ENCODE results near the gene GPR32. TPM values are rescaled to one million over a fixed set of nuclear protein-coding genes. Genes with fewer than 3 reads are reported as not detected.
A peak's percentile ranks its signal among the peaks of the same experiment; 100 is the strongest.

Gene GPR32
- total RNA-seq, 1 experiment from 2014 or later, result not detected

DNA sequence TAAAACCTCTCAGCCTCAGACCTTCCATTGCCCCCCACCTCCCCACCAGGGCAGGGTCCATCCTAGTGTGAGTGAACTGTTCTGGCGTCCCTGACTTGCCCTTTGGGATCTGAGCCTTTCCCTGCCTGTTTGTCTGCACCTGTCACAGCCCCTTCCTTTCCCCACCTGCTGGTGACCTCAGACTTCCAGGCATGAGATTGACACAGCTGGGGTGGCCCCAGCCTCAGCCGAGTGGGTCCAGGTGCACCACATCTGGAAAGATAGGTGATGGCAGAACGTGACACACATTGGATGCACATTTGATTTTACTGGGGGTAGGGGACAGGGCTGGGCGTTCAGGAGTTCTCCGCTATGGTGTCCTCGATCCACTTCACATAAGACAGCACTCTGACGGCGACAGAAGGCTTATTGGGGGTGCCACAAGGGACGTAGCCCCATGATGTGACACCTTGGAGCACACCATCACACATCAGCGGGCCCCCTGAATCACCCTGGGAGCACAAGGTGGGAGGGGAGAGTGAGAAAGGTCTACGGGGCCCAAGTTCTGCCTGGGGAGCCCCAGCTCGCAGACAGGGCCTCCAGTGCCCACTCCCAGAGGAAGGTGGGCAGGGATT is 48.7 kb downstream of the GPR32 start:
- ChIA-PET CTCF (interaction anchor here (0.6 to 1.4 kb wide), 4 partner anchors 13 to 275 kb away, joined by 3 to 4 read pairs (median 3); no protein-coding TSS in a partner anchor), POLR2A (no interaction called here)
- Mint-ChIP-seq H3K27ac (no peak overlapping the region), H3K4me1 (peaks cover 37% of the 10 kb centered on the region), H3K4me3 (peak overlapping the region; percentile 77), H3K36me3 (no peaks in the 10 kb centered on the region; the same call in 1 of the 2 replicates), H3K27me3 (ENCODE audit: low read depth) (peaks cover 89% of the 10 kb centered on the region), H3K9me3 (peaks cover 14% of the 10 kb centered on the region)
- DNase-seq (ENCODE audit: low spot score) (no peak), ATAC-seq (no peak)
- TF ChIP-seq, protein P1, sequence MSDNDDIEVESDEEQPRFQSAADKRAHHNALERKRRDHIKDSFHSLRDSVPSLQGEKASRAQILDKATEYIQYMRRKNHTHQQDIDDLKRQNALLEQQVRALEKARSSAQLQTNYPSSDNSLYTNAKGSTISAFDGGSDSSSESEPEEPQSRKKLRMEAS (CRISPR knock-in tag; IDR thresholded peaks at IDR 0.05), result no peak
- TF ChIP-seq, protein P2, sequence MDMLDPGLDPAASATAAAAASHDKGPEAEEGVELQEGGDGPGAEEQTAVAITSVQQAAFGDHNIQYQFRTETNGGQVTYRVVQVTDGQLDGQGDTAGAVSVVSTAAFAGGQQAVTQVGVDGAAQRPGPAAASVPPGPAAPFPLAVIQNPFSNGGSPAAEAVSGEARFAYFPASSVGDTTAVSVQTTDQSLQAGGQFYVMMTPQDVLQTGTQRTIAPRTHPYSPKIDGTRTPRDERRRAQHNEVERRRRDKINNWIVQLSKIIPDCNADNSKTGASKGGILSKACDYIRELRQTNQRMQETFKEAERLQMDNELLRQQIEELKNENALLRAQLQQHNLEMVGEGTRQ (CRISPR knock-in tag; IDR thresholded peaks at IDR 0.05), result no peak

DNA sequence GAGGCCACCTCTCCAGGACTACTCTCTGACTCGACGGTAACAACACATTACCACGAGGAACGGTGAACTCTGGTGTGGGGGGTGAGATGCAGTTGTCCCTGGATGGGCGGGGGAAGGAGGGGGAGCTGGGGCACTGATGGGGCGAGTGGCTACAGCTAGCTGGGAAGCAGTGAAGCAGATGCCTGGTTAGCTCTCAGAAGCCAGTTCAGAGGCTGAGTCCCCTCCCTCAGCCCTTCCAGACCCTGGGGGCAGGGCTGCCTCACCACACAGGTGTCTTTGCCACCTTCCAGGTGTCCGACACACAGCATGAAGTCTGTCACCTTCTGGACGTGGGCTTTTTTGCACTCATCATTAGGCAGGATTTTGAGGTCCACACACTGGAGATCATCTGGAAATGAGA is 49.4 kb downstream of the GPR32 start:
- peaks cover 37% of the 10 kb centered on the region for H3K4me1 Mint-ChIP-seq
- ChIA-PET POLR2A (no interaction called here), CTCF (interaction anchor here (0.8 to 0.9 kb wide), 3 partner anchors 20 to 197 kb away, joined by 3 to 4 read pairs (median 3); no protein-coding TSS in a partner anchor)
- TF ChIP-seq, protein P3, sequence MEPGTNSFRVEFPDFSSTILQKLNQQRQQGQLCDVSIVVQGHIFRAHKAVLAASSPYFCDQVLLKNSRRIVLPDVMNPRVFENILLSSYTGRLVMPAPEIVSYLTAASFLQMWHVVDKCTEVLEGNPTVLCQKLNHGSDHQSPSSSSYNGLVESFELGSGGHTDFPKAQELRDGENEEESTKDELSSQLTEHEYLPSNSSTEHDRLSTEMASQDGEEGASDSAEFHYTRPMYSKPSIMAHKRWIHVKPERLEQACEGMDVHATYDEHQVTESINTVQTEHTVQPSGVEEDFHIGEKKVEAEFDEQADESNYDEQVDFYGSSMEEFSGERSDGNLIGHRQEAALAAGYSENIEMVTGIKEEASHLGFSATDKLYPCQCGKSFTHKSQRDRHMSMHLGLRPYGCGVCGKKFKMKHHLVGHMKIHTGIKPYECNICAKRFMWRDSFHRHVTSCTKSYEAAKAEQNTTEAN (CRISPR knock-in tag; IDR thresholded peaks at IDR 0.05), result no peak
- no peak for TF ChIP-seq SP1 (CRISPR knock-in tag; conservative IDR thresholded peaks at IDR 0.05)
- TF ChIP-seq JAZF1 (CRISPR knock-in tag; IDR thresholded peaks at IDR 0.05), result no peak
- TF ChIP-seq CREM (CRISPR knock-in tag; IDR thresholded peaks at IDR 0.05), result no peak
- TF ChIP-seq, protein P4, sequence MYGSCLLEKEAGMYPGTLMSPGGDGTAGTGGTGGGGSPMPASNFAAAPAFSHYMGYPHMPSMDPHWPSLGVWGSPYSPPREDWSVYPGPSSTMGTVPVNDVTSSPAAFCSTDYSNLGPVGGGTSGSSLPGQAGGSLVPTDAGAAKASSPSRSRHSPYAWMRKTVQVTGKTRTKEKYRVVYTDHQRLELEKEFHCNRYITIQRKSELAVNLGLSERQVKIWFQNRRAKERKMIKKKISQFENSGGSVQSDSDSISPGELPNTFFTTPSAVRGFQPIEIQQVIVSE (CRISPR knock-in tag; IDR thresholded peaks at IDR 0.05; ENCODE audit: borderline replicate concordance), result no peak
- TF ChIP-seq, protein P5, sequence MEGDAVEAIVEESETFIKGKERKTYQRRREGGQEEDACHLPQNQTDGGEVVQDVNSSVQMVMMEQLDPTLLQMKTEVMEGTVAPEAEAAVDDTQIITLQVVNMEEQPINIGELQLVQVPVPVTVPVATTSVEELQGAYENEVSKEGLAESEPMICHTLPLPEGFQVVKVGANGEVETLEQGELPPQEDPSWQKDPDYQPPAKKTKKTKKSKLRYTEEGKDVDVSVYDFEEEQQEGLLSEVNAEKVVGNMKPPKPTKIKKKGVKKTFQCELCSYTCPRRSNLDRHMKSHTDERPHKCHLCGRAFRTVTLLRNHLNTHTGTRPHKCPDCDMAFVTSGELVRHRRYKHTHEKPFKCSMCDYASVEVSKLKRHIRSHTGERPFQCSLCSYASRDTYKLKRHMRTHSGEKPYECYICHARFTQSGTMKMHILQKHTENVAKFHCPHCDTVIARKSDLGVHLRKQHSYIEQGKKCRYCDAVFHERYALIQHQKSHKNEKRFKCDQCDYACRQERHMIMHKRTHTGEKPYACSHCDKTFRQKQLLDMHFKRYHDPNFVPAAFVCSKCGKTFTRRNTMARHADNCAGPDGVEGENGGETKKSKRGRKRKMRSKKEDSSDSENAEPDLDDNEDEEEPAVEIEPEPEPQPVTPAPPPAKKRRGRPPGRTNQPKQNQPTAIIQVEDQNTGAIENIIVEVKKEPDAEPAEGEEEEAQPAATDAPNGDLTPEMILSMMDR (IDR thresholded peaks at IDR 0.05), result no peak
- H3K27me3 Mint-ChIP-seq (ENCODE audit: low read depth), result peaks cover 90% of the 10 kb centered on the region
- H3K4me3 Mint-ChIP-seq, result peak overlapping the region; percentile 77
- no peak for DNase-seq (ENCODE audit: low spot score)
- no peak overlapping the region for H3K27ac Mint-ChIP-seq
- H3K9me3 Mint-ChIP-seq, result peaks cover 10% of the 10 kb centered on the region
- no peaks in the 10 kb centered on the region; the same call in 1 of the 2 replicates for H3K36me3 Mint-ChIP-seq
- no peak for ATAC-seq

DNA sequence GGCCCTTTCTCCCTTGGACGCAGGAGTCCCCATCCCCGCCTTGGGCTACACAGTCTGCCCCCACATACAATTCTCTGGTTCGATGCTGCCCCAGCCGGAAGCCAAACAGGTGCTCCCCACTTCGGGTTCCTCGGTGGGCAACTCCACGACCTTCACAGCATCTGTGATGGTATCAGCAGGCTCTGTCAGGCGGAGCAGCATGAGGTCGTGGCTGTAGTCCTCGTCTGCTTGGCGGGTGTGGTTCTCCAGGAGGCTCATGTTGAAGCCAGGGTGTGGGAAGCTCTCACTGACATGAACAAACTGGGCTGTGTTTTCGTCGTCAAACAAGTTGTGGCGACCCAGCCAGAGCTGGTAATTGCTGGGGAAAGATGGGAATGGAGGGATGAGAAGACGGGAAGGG is 49.8 kb downstream of the GPR32 start:
- CTCF ChIA-PET, result interaction anchor here (0.7 to 1.4 kb wide), 8 partner anchors 10 to 264 kb away, joined by 3 to 5 read pairs (median 3); no protein-coding TSS in a partner anchor
- H3K27me3 Mint-ChIP-seq (ENCODE audit: low read depth), result peaks cover 90% of the 10 kb centered on the region
- TF ChIP-seq, protein P6, sequence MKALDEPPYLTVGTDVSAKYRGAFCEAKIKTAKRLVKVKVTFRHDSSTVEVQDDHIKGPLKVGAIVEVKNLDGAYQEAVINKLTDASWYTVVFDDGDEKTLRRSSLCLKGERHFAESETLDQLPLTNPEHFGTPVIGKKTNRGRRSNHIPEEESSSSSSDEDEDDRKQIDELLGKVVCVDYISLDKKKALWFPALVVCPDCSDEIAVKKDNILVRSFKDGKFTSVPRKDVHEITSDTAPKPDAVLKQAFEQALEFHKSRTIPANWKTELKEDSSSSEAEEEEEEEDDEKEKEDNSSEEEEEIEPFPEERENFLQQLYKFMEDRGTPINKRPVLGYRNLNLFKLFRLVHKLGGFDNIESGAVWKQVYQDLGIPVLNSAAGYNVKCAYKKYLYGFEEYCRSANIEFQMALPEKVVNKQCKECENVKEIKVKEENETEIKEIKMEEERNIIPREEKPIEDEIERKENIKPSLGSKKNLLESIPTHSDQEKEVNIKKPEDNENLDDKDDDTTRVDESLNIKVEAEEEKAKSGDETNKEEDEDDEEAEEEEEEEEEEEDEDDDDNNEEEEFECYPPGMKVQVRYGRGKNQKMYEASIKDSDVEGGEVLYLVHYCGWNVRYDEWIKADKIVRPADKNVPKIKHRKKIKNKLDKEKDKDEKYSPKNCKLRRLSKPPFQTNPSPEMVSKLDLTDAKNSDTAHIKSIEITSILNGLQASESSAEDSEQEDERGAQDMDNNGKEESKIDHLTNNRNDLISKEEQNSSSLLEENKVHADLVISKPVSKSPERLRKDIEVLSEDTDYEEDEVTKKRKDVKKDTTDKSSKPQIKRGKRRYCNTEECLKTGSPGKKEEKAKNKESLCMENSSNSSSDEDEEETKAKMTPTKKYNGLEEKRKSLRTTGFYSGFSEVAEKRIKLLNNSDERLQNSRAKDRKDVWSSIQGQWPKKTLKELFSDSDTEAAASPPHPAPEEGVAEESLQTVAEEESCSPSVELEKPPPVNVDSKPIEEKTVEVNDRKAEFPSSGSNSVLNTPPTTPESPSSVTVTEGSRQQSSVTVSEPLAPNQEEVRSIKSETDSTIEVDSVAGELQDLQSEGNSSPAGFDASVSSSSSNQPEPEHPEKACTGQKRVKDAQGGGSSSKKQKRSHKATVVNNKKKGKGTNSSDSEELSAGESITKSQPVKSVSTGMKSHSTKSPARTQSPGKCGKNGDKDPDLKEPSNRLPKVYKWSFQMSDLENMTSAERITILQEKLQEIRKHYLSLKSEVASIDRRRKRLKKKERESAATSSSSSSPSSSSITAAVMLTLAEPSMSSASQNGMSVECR (CRISPR knock-in tag; IDR thresholded peaks at IDR 0.05; ENCODE audit: borderline replicate concordance), result 0 out of 2 replicates have a peak, but pooled peaks have one; percentile 35
- TF ChIP-seq, protein P1 (CRISPR knock-in tag; IDR thresholded peaks at IDR 0.05), result peak; percentile 68
- no peak for TF ChIP-seq TP53 (CRISPR knock-in tag; IDR thresholded peaks at IDR 0.05)
- H3K36me3 Mint-ChIP-seq, result no peaks in the 10 kb centered on the region; the same call in 1 of the 2 replicates
- peaks cover 6% of the 10 kb centered on the region for H3K9me3 Mint-ChIP-seq
- peaks cover 37% of the 10 kb centered on the region for H3K4me1 Mint-ChIP-seq
- ATAC-seq, result no peak
- no peak overlapping the region for H3K27ac Mint-ChIP-seq
- POLR2A ChIA-PET, result interaction anchor here (0.9 kb wide), 2 partner anchors 15 to 24 kb away, joined by 3 read pairs; no protein-coding TSS in a partner anchor
- peak overlapping the region; percentile 77 for H3K4me3 Mint-ChIP-seq
- DNase-seq (ENCODE audit: low spot score), result no peak
